GM19372 (cell line): ENCODE results near the gene MICAL2.

Experiments
- ATAC-seq: cut with Tn5 transposase; IDR thresholded peaks from one replicate; pipeline ENCODE4 v1.9.1; 2021; ENCODE audit warnings: mild to moderate bottlenecking, low read depth, moderate library complexity; ENCODE audit not compliant: unreplicated experiment

Gene MICAL2

DNA sequence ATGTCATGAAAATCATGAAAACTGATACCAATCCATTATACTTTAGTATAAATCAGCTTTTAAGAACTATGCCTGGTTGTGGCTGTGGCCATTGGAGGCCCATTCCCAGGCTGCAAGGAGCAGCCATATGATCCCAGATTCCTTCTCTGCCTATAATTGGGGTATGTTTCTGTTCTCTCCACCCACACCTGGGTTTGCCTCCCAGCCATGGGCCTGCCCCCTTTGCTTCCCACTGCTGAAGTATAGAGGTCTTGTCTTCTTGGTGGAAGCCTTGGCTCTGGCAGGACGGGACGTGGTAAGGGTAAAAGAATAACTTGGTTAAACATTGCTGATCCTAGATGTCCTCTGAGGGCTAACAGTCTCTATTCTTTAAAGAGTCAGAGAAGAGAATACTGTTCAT is 2.4 kb downstream of the MICAL2 start:
- no peak for ATAC-seq

DNA sequence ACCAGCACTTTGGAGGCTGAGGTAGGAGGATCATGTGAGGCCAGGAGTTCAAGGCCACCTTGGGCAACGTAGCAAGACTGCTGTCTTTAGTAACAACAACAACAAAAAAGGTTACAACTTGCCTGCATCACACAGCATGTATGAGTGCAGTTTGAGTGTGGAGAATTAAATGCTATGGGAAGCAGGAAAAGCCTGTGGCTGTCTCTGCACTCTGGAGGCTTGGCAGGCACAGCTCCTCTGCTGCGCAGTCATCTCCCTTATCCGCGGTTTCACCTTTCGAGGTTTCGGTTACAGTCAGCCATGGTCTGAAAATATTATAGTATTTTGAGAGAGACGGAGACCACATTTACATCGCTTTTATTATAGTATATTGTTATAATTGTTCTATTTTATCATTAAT is 2.9 kb downstream of the MICAL2 start:
- no peak for ATAC-seq

DNA sequence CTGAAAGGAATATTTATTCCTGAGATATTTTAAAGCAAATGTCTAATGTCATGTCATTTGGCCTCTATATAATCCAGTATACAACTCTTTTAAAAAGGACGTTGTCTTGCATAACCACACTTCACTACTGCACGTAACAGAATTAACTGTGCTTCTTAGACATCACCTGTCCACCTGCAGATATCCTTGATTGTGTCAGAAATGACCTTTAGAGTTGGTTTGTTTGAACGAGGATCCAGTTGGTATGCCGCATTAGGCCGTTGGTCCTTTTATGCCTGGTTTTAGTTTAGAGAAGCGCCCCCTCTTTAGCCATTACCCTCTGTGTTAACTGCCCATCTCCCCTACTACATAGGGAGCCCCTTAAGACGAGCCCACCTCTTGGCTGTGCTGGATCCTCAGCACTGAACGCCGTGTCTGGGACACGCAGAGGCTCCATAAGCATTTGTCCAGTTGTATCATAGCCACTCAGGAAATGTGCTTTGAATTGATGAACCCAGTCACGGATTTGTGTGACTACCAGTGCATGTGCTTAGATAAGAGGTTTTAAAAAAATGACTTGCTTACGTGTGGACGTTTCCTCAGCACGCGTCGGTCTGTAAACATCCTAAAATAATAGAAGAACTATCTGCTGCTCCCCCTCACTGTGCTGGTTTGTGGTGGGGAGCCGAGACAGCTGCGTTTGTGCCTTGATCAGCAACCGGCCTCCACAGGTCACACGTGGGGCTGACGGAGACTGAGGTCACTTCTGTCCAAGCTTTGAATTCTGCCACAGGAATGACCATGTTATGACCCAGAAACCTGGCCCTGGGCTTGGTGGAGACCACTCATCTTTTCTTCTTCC is 4.0 kb downstream of the MICAL2 start:
- ATAC-seq, result no peak

DNA sequence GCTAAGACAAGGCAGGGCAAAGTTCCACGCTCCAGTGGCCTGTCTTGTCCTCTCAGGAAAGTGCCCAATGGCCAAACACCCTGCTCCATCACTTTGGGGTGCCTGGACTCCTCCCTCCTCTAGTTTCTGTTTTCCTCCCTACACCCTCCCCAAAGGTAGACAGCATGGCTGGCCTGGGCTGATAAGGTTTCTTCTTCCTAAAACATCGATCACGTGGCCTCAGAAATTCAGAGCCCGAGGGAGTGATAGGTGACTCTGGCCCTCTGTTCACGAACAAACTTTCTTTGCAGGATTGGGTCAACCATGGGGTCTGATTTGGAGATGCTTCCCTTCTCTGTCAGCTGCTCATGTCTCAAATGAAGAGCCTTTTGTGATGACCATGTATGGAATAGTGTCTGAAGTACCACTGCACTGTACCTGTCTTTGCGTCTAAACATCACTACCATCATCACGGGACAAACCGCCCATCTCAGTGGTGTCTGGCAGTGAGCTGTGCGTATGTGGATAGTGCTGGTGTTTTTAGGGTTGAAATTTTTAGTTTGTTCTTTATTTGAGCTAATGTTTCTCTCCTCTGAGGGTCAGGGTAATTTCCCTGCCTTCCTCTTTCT is 6.1 kb downstream of the MICAL2 start:
- ATAC-seq, result no peak

DNA sequence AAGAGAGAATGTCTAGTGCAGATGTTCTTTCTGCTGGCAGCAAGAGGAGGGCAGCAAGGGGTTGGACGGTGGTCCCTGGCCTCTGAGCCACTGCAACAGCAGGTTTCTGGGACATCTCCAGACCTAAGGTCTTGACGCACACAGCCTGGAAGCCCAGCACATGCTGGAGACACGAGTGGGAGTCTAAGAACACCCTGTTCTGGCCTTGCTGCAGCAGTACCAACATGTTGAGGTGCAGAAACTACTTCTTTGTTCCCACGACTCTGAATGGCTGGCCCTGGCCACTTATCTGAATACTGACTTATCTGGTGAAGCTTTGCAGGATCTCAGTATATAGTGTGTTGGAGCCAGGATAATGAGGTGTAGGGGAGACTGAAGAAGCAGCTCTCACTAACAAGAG is 6.8 kb downstream of the MICAL2 start:
- ATAC-seq, result no peak

DNA sequence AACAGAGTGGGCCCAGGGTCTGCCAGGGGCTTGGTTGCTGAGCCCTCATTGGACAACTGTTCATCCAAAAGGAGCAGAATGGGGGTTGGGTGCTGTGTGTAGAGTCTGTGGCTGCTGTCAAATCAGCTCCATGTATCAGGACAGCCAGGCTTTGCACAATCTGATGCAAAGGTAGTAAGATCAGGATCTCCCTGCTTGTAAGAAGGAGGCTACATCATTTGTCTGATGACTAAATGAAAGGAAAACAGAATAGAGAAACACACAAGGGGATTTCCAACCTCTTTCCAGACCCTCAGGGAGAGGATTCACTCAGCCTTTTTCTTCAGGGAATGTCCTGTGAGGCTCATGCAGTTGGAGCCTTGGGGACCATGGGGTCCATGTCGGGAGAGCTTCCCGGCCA is 7.2 kb downstream of the MICAL2 start:
- ATAC-seq, result no peak

DNA sequence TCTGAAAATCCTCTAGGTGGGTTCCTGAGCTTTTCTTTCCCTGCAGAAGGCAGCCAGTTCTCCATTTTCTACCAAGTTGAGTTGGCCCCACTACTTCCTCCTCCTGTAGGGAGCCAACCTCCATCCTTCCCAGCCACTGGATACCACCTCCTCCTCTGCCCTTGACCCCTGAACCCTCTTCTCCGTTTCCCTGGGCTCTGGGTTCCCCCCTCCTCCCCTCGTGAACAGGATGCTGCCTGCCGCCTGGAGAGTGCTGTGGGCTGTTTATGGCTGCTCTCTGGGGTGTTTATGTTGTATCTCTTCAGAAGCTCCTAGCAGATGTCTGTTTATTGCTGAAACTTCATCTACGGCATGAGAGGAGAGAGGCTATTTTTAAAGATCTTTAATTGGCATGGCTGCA is 8.6 kb downstream of the MICAL2 start:
- ATAC-seq, result no peak

DNA sequence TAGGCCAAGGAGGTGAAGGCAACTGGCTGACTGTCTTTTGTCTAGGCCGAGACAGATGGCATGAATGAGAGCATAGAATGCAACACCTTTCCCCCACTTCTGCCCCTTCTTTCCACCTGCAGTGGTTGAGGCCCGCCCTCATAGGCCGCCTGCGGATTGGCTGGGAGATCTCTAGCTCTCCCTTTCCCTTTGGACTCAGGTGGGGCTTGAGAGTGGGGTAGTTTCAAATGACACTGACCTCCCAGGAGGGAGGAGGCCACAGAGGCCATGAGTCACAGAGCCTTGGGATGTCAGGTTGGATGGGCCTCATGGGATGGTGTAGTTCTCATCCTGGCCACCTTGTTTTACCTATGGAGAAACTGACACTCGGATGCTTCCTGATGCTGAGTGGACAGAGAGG is 9.1 kb downstream of the MICAL2 start:
- ATAC-seq, result no peak

DNA sequence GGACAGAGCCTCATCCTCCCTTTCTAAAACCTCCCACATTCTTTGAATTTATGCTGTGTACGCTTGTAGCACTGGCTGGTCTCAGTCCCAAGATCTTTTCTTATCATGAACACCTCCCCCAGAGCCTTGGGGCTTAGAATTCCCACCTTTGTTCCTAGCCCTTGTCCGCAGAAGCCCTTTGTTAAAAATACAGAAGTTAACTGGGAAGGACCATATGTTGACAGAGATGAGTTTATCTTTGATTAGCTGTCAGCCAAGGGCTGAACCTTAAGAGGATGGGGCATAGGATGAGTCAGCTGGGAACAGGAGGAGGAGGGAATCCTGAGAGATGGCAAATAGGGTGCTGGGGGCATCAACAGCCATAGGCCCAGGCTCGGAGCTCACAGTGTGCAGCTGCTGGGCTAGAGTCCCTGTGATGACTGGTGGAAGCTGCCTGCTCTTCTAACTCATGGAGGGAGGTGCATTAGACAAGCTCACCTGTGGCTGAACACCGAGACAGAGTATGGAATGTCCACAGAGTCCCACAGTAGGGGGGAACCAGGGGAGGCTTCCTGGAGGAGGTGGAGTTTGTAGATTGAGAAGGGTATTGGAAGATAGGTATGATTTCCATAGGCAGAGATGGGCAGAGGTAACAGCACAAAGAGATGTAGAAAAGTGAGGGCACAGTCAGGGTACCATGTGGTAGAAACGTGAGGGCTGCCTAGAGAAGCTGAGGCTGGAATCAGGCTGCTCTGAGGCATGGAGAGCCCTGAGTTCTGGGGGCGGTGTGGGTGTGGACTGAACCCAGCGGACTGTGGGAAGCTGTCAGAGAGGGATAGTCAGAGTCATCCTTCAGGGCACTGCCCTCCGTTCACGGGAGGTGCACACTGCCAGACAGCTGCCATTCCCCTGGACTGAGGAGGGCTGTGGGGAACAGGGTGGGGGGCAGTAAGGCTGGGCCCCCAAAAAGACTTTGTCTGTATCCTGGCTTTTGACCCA is 9.9 kb downstream of the MICAL2 start:
- ATAC-seq, result no peak

DNA sequence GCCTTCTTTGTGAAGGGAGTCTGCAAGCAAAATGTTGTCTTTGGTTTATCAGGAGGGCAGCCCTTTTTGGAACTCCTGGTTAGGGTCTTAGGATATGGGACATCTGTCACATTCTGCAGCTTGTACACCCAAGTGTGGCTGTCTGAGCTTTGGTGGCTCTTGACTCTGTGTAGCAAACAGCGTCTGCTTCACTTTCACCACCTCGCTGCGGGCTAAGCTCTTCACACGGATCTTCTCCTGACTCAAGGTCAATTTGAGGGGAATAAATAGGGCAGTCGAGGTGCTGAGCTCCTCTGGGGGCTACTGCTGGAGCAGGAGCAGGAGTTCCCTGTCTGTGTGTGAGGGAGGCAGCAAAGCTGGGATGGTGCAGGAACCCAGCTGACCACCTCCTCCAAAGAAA is 10.6 kb downstream of the MICAL2 start:
- ATAC-seq, result no peak

DNA sequence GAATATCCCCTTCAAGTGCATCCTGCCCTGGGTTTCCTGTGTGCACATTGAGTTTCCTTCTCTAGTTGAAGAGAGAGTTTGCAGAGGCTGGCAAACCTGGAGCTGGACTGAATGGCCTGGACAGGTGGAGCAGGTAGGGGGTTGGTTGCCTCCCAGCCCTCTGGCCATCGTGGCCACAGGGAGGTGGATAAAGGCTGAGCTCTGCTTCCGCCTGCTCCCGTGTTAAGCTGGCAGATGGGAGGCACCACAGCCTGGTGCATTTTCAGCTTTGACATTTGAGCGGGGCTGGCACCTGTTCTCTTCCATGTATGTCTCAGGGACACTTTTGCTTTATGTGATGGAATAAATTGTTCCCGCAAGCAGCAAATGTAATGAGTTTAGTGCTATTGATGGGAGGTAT is 11.1 kb downstream of the MICAL2 start:
- ATAC-seq, result no peak

DNA sequence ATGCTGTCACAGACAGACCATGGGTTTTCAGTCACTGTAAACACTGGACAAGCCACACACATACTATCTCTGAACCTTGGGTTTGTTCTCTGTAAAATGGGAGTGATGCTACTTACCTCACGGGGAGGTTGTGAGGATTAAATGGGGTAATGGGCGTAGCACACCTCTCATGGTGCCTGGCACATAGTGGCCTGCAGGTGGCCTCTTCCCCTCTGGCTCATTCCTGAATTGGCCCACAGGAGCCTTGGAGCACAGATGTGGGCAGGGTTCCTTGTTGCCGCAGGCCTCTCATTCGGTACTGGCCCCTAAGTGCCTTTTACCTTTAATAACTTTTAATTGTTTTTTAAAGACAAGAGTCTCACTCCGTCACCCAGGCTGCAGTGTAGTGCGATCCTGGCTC is 11.7 kb downstream of the MICAL2 start:
- ATAC-seq, result no peak

DNA sequence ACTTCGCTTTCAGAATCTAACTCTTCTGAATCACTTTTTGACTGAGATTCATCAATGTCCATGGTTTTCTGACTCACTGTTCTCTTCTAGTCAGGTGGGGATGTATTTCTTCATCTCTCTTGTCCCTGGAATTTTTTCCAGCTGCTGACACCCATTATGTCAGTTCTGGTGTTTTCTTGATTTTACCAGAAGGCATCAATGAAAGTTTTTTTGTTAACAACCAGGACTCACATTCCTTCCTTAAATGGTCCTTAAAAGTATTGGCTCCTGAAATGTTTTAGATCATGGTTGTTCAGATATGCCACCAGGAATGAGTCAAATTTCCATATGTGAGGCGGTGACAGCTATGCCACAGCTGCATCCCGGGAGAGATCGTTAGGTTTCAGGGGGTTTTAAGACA is 12.9 kb downstream of the MICAL2 start:
- no peak for ATAC-seq

DNA sequence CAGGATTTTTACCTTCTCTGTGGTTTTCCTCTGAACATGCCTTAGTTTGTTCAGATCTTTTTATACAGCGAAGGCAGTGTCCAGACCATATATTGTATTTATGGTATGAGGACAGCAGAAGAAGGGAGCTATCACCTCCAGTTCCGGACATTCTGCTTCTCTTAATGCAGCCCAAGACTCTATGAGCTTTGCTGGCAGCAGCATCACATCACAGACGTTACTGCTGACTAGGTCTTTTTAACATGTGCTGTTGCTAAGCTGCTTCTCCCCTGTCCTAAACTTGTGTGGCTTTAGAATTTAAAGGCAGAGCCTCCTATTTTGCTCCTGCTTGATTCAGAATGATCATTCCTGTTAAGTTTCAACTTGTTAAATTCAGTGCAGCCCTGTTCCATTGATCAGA is 13.4 kb downstream of the MICAL2 start:
- no peak for ATAC-seq

DNA sequence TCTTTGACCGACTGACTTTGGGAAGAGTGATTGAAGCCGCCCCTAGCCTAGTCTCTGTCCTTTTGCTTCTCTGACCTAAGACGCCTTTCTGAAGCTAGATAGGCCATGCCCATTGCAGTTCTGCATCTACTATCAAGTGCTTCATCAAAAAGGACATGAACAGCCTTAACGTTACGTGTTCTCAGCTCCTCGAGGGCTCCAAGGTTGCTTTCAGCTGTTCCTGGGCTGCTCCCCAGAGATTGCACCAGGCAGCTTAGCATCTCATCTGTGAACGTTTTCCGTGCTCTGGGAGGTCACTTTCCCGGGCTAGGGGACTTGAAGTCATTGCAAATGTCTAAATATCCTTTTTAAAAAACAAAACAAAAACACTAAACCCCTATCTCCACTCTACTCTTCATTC is 13.9 kb downstream of the MICAL2 start:
- no peak for ATAC-seq

DNA sequence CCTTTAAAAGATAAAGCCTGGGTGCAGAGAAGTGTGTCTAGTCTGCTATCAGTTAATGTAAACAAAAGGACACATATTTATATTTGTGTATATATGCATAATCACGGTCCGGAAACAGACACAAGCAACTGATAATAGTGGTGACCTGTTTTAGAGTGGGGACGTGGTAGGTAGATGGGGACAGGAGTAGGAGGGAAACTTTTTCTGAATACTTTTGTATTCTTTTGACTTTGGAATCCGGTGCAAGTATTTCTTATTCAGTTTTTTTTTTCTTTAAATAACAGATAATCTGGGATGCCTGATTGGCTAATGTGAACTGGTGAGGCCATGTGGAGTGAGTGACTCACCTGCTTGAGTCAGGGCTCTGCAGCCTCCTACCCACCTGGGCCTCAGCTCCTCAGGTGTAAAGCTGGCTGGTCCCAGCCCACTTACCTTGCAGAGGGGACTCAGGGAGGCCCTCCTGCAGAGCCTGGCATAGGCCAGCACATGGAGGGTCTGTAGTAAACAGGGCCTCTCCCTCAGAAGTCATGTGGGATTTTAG is 15.3 kb downstream of the MICAL2 start:
- no peak for ATAC-seq

DNA sequence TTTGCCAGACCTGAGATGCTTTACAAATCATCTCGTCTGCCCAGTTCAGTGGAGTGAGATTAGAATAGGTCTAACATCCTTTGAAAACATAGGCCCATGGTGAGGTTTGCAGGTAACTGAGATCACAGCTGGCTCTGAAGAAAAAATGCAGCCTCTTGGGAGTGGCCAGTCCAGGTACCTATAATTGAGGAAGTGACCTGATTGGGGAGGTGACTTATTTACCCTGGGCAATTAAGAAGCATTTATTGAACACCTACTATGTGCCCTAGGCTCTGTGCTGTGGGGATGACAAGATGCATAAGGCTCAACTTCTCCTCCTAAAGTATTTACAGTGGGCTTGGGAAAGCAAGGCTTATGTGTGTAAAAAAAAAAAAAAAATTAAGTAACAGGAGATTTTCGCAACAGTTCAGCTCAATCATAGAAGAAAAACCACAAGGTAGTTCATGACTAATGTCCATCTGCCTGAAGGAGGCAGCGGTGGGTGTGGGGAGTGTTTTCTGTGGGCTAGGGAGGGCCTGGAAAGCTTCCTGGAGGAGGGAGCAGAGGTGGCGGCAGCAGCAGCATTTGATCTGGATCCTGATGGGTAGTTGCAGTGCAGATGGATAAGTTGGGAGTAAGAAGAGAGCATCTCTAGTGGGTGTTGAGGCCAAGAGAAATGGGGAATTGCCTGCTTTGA is 16.1 kb downstream of the MICAL2 start:
- no peak for ATAC-seq

DNA sequence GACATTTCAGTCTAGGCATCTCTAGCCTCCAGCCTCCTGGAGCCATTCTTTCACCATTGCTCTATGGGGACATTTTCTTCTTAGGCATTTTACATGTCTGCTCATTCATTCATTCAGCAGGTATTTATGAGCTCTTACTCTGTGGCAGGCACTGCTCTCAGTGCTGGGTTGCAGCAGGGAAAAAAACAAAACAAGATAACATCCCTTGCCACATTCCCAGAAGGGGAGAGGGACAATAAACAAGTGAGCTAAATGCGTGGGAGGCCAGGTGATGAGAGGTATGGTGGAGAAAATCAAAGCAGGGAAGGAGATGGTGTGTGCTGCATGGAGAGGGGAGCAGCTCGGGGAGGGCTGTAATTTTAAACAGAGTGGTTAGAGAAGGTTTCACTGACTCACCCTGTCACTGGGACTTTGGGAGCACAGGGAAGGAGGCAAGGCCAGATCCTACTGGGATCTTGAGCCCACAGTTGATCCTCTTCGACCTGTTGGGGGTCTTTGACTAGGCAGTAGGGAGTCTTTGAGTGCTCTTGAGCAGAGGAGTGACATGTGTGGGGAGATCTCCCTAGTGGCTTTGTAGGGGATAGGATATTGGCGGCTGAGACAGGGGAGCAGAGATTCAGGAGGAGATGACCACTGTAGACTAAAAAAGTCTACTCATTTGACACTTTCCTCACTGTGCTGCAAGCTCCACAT is 17.0 kb downstream of the MICAL2 start:
- no peak for ATAC-seq

DNA sequence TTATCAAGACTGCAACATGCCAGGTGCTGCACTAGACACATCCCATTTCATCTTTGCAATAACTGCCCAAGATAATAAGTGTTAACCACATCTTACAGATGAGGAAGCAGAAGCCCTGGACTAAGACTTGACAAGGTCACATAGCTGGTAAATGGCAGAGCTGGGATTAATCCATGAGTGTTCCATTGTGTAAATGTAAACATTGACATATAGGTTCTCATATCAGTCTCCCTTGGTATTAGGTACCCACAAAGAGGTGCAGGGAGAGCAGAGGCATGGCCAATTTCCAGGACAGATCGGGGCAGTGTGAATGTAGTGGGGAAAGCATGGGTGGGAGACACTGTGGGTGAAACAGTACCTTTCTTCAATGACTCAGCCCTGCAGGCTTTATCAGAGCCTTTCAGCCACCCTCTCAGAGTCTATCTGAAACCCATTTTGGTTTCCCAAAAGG is 17.9 kb downstream of the MICAL2 start:
- no peak for ATAC-seq

DNA sequence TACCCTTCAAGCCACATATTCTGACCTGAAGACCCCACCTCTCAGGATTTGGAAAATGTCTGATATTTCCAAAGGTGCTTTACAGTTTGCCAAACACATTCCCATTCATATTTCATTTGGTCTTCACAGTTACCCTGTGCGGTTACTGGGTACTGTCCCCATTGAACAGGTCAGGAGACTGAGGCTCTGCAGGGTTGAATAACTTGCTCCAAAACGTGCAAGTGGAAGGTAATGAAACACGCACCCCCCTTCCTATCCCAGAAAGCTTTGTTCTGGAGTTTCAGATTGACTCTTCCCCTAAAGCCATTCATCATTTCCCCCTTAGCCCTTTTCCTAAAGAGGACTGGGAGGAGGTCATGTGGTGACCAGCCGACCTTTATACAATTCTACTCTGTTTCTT is 18.8 kb downstream of the MICAL2 start:
- ATAC-seq, result no peak
